Type B pancreatic cell (in vitro differentiated cells): Measurements from ENCODE around the gene MIAT. TPM values are rescaled to one million over a fixed set of nuclear protein-coding genes. Genes with fewer than 3 reads are reported as not detected.
A peak's percentile ranks its signal among the peaks of the same experiment; 100 is the strongest.

Experiments used
- DNase-seq: peaks from one replicate; pipeline ENCODE4 v3.0.0; 2021; ENCODE audit warnings: mixed read lengths; ENCODE audit not compliant: unreplicated experiment; ENCODE audit errors: extremely low spot score
- H3K27ac Mint-ChIP-seq: 2 replicates; pipeline ENCODE4 v1.8.0; 2021; ENCODE audit warnings: mild to moderate bottlenecking, mixed read lengths
- H3K27me3 Mint-ChIP-seq: 2 replicates; pipeline ENCODE4 v1.8.0; 2021; ENCODE audit warnings: mixed read lengths
- H3K36me3 Mint-ChIP-seq: 2 replicates; pipeline ENCODE4 v1.8.0; 2021; ENCODE audit warnings: mixed read lengths
- H3K4me1 Mint-ChIP-seq: one replicate; pipeline ENCODE4 v1.8.0; 2021; ENCODE audit warnings: mixed read lengths; ENCODE audit not compliant: unreplicated experiment
- H3K4me3 Mint-ChIP-seq: 2 replicates; pipeline ENCODE4 v1.8.0; 2021; ENCODE audit warnings: mild to moderate bottlenecking, mixed read lengths
- H3K9me3 Mint-ChIP-seq: 2 replicates; pipeline ENCODE4 v1.8.0; 2021; ENCODE audit warnings: mixed read lengths
- total RNA-seq: library from RNA; stranded (reverse); gene quantifications from 2 replicates; pipeline ENCODE4 v1.2.1, GENCODE V29; 2021; ENCODE audit warnings: low replicate concordance
- TF ChIP-seq, protein P1 (sequence below): fragments of 200-600 bp; sonication (generic); conservative IDR thresholded peaks from 2 replicates; pipeline ENCODE4 v1.5.0; 2021; ENCODE audit warnings: antibody characterized with exemption, mild to moderate bottlenecking

MIAT gene
- total RNA-seq, 1 donor from 2014 or later, result 12.2 TPM

DNA sequence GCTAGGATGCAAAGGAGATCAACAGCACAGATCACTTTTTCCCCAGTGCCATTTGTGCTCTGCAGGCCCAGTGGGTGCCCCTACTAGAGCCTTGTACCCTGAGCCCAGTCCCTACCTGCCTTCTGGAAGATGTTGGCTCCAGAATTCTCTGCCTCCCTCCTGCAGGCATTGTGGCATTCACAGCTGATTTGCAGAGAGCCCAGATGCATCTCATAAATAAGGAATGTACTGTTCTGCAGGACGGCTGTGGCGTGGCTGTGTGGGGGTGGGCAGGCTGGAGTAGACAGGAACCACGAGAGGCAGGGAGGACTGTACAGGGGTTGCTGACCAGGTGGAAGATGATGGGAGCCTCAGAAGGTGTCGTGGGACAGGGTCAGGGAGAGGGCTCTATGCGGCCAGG is 11.2 kb upstream of the MIAT start:
- peak overlapping the region; percentile 55 for H3K27ac Mint-ChIP-seq
- H3K4me3 Mint-ChIP-seq, result no peak overlapping the region
- no peaks in the 10 kb centered on the region for H3K36me3 Mint-ChIP-seq
- TF ChIP-seq, protein P1, sequence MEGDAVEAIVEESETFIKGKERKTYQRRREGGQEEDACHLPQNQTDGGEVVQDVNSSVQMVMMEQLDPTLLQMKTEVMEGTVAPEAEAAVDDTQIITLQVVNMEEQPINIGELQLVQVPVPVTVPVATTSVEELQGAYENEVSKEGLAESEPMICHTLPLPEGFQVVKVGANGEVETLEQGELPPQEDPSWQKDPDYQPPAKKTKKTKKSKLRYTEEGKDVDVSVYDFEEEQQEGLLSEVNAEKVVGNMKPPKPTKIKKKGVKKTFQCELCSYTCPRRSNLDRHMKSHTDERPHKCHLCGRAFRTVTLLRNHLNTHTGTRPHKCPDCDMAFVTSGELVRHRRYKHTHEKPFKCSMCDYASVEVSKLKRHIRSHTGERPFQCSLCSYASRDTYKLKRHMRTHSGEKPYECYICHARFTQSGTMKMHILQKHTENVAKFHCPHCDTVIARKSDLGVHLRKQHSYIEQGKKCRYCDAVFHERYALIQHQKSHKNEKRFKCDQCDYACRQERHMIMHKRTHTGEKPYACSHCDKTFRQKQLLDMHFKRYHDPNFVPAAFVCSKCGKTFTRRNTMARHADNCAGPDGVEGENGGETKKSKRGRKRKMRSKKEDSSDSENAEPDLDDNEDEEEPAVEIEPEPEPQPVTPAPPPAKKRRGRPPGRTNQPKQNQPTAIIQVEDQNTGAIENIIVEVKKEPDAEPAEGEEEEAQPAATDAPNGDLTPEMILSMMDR, result no peak
- peaks cover 34% of the 10 kb centered on the region for H3K4me1 Mint-ChIP-seq
- peaks cover 67% of the 10 kb centered on the region for H3K27me3 Mint-ChIP-seq
- no peak for DNase-seq
- no peaks in the 10 kb centered on the region for H3K9me3 Mint-ChIP-seq

DNA sequence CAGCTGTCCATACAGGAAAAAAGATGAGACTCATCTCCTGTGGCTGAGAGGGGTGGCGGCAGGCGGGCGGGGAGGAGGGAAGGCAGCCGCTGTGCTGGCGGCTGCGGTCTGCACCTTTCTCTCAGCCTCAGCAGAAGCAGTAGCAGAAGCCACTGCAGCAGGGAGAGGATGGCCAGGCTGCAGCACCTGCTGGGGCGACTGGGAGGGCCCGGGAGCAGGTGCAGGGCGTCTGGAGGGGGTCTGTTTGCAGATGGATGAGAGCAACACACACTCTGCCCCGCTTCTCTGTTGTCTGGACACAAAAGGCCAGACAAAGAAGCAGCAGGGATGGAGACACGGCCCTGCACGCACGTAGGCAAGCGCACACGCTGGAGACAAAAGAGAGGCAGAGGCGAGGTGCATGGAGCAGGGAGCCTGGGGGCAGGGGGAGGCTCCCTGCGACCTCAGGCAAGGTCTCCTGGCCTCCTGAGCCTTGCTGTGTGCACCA is 9.3 kb upstream of the MIAT start:
- no peak for DNase-seq
- Mint-ChIP-seq H3K36me3 (no peaks in the 10 kb centered on the region), H3K27me3 (peaks cover 80% of the 10 kb centered on the region), H3K9me3 (no peaks in the 10 kb centered on the region), H3K4me3 (no peak overlapping the region), H3K4me1 (peaks cover 29% of the 10 kb centered on the region), H3K27ac (no peak overlapping the region)
- TF ChIP-seq, protein P1, result no peak

DNA sequence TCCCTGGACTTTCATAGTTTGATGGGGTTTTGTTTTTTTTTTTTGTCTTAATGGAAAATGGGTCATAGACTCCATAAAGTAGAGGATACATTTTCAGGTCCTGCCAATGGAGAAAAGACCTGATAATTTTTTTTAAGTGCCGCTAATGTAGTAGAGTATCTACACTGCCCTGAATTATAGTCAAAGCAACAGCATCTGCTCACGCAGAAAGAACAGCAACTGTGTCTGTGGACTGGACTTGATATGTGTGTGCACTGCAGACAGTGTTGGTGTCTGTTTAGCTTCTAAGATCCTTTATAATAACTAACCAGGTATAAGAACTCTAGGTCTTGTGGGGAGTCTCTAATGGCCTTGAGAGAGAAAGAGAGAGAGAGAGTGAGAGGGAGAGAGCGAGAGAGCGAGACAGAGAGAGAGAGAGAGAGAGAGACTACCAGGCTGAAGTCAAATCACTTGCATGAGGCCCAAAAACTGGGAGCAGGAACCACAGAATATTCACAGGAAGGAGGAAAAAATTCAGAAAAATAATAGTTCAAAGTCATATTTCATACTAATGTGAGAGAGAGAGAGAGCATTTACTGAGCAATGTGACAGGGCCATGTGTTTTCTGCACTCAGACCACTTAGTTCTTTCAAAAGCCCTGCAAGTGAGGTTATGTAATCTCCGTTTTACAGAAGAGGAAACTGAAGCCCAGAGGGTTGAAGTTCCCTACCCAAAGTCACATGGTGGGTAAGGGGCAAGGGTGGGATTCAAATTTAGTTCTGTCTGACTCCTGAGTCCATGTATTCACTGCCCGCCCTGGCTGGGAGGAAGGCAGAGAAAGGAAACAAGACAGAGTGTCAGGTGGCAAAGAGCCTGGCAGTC is 8.6 kb upstream of the MIAT start:
- Mint-ChIP-seq H3K27ac (no peak overlapping the region), H3K4me3 (no peak overlapping the region), H3K27me3 (peaks cover 85% of the 10 kb centered on the region), H3K9me3 (no peaks in the 10 kb centered on the region), H3K4me1 (peaks cover 29% of the 10 kb centered on the region), H3K36me3 (no peaks in the 10 kb centered on the region)
- no peak for DNase-seq
- TF ChIP-seq, protein P1, result no peak

DNA sequence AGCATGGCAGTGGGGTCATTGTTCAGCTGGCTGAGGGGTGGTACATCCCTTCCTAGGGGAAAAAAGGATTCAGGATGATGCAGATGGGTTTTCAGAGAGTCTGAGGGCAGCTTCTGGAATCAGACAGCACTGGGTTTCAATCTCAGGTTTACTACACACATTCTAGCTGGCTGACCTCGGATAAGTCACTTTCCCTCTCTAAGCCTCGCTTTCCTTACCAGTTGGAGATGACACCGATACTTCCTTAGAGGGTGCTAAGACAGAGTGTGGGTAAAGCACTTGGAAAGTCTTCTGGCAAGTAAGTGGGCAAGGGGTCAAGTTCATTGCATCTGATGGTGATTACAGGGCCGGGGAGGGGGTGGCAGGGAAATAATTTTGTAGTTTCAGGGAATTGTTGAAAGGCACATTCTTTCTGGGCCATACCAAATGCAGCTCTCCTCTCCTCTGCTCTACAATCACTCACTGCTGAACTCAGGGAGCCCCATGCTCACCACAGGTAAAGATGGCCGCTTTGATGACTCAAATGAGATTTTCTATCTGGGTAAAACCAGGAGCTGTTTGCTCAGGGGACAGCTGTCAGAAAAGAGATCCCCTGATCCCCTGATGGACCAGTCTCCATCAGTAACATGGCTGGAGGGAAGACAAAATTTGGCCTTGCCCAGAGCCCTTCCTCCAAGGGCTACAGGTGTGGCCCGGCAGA is 6.5 kb upstream of the MIAT start:
- H3K4me1 Mint-ChIP-seq, result peaks cover 24% of the 10 kb centered on the region
- H3K27ac Mint-ChIP-seq, result no peak overlapping the region
- no peaks in the 10 kb centered on the region for H3K36me3 Mint-ChIP-seq
- peaks cover 94% of the 10 kb centered on the region for H3K27me3 Mint-ChIP-seq
- H3K4me3 Mint-ChIP-seq, result no peak overlapping the region
- TF ChIP-seq, protein P1, result no peak
- DNase-seq, result no peak
- no peaks in the 10 kb centered on the region for H3K9me3 Mint-ChIP-seq

DNA sequence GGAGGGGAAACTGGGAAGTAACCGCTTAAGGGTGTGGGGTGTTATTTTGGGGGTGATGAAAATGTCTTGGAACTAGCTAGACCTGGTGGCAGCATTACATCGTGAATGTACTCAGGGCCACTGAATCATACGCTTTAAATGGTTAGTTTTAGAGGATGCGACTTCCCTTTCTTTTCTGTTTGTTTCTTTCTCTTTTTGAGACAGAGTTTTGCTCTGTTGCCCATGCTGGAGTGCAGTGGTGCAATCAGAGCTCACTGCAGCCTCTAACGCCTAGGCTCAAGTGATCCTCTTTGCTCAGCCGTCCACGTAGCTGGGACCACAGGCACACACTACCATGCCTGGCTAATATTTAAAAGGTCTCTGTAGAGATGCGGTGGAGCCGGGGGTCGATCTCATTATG is 5.6 kb upstream of the MIAT start:
- no peak overlapping the region for H3K27ac Mint-ChIP-seq
- peaks cover 15% of the 10 kb centered on the region for H3K4me1 Mint-ChIP-seq
- H3K9me3 Mint-ChIP-seq, result no peaks in the 10 kb centered on the region
- H3K4me3 Mint-ChIP-seq, result no peak overlapping the region
- no peaks in the 10 kb centered on the region for H3K36me3 Mint-ChIP-seq
- H3K27me3 Mint-ChIP-seq, result peaks cover 94% of the 10 kb centered on the region
- no peak for DNase-seq
- TF ChIP-seq, protein P1, result no peak
